Measurements from ENCODE around the gene SMG6.
A peak's percentile ranks its signal among the peaks of the same experiment; 100 is the strongest.

Gene SMG6

GRCh38 chr17:2015314-2015713 lies 288.3 kb downstream of the SMG6 start:
- TF ChIP-seq TEAD4 (IDR thresholded peaks at IDR 0.05) = no peak
- TF ChIP-seq MAX (IDR thresholded peaks at IDR 0.05) = no peak
- TF ChIP-seq ZBTB7A (IDR thresholded peaks at IDR 0.05; ENCODE audit: low read depth) = no peak
- TF ChIP-seq, protein P1, sequence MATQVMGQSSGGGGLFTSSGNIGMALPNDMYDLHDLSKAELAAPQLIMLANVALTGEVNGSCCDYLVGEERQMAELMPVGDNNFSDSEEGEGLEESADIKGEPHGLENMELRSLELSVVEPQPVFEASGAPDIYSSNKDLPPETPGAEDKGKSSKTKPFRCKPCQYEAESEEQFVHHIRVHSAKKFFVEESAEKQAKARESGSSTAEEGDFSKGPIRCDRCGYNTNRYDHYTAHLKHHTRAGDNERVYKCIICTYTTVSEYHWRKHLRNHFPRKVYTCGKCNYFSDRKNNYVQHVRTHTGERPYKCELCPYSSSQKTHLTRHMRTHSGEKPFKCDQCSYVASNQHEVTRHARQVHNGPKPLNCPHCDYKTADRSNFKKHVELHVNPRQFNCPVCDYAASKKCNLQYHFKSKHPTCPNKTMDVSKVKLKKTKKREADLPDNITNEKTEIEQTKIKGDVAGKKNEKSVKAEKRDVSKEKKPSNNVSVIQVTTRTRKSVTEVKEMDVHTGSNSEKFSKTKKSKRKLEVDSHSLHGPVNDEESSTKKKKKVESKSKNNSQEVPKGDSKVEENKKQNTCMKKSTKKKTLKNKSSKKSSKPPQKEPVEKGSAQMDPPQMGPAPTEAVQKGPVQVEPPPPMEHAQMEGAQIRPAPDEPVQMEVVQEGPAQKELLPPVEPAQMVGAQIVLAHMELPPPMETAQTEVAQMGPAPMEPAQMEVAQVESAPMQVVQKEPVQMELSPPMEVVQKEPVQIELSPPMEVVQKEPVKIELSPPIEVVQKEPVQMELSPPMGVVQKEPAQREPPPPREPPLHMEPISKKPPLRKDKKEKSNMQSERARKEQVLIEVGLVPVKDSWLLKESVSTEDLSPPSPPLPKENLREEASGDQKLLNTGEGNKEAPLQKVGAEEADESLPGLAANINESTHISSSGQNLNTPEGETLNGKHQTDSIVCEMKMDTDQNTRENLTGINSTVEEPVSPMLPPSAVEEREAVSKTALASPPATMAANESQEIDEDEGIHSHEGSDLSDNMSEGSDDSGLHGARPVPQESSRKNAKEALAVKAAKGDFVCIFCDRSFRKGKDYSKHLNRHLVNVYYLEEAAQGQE (IDR thresholded peaks at IDR 0.05; ENCODE audit: low read depth) = no peak
- no peak for TF ChIP-seq CEBPB (IDR thresholded peaks at IDR 0.05)
- TF ChIP-seq EGR1 (IDR thresholded peaks at IDR 0.05) = no peak
- no peak for TF ChIP-seq TCF12 (IDR thresholded peaks at IDR 0.05; ENCODE audit: low read depth)
- TF ChIP-seq, protein P2, sequence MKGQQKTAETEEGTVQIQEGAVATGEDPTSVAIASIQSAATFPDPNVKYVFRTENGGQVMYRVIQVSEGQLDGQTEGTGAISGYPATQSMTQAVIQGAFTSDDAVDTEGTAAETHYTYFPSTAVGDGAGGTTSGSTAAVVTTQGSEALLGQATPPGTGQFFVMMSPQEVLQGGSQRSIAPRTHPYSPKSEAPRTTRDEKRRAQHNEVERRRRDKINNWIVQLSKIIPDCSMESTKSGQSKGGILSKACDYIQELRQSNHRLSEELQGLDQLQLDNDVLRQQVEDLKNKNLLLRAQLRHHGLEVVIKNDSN (IDR thresholded peaks at IDR 0.05) = no peak
- TF ChIP-seq TAF1 (IDR thresholded peaks at IDR 0.05; ENCODE audit: low read depth) = no peak
- no peak for TF ChIP-seq EP300 (IDR thresholded peaks at IDR 0.05; ENCODE audit: borderline replicate concordance)
- TF ChIP-seq YY1 (IDR thresholded peaks at IDR 0.05; ENCODE audit: low read depth) = no peak
- TF ChIP-seq FOXM1 (IDR thresholded peaks at IDR 0.05; ENCODE audit: borderline replicate concordance, low read depth) = no peak
- TF ChIP-seq NFIC (IDR thresholded peaks at IDR 0.05) = no peak
- no peak for TF ChIP-seq CREB1 (IDR thresholded peaks at IDR 0.05; ENCODE audit: low read depth)
- TF ChIP-seq RAD21 (IDR thresholded peaks at IDR 0.05; ENCODE audit: low read depth) = no peak

DNA sequence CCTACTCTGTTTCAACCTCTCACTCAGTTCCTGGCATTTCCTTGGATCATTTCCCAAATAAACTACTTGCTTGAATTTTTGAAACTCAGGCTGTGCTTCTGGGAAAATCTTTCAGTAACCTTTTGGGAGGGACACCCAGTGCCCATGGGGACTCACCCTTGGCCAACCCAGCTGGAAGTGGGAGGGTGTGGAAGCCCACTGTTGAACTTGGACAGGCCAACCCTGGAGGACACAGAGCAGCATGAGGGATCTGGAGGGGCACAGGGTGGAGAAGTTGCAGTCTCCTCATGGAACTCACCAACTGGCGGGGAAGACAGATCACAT lies 289.6 kb downstream of the SMG6 start:
- no peak for TF ChIP-seq NFIC (IDR thresholded peaks at IDR 0.05)
- TF ChIP-seq TCF12 (IDR thresholded peaks at IDR 0.05; ENCODE audit: low read depth) = no peak
- TF ChIP-seq, protein P2 (IDR thresholded peaks at IDR 0.05) = no peak
- TF ChIP-seq ZBTB7A (IDR thresholded peaks at IDR 0.05; ENCODE audit: low read depth) = no peak
- no peak for TF ChIP-seq CEBPB (IDR thresholded peaks at IDR 0.05)
- TF ChIP-seq EGR1 (IDR thresholded peaks at IDR 0.05) = no peak
- no peak for TF ChIP-seq MAX (IDR thresholded peaks at IDR 0.05)

DNA sequence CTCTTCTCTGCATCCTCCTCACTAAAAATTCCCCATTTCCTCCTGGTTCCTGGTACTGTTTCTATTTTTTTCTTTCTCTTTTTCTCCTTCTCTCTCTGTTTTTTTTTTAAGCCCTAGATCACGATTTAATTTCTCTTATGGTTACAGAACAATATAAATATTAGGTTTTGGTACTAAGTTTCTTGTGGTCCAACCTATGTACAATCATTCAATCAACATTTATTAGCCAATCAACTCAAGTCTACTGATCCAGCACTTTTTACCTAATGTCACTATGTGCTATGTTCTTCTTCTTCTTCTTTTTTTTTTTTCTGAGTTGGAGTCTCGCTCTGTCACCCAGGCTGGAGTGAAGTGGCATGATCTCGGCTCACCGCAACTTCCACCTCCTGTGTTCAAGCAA lies 291.1 kb downstream of the SMG6 start:
- TF ChIP-seq YY1 (IDR thresholded peaks at IDR 0.05; ENCODE audit: low read depth) (no peak), MAX (IDR thresholded peaks at IDR 0.05) (no peak), TAF1 (IDR thresholded peaks at IDR 0.05; ENCODE audit: low read depth) (no peak), CEBPB (IDR thresholded peaks at IDR 0.05) (no peak), EP300 (IDR thresholded peaks at IDR 0.05; ENCODE audit: borderline replicate concordance) (no peak), FOXM1 (IDR thresholded peaks at IDR 0.05; ENCODE audit: borderline replicate concordance, low read depth) (no peak), TCF12 (IDR thresholded peaks at IDR 0.05; ENCODE audit: low read depth) (no peak), TEAD4 (IDR thresholded peaks at IDR 0.05) (no peak), ZBTB7A (IDR thresholded peaks at IDR 0.05; ENCODE audit: low read depth) (no peak), RAD21 (IDR thresholded peaks at IDR 0.05; ENCODE audit: low read depth) (no peak), CREB1 (IDR thresholded peaks at IDR 0.05; ENCODE audit: low read depth) (no peak), NFIC (IDR thresholded peaks at IDR 0.05) (no peak), EGR1 (IDR thresholded peaks at IDR 0.05) (no peak)
- TF ChIP-seq, protein P2 (IDR thresholded peaks at IDR 0.05) = no peak
- TF ChIP-seq, protein P1 (IDR thresholded peaks at IDR 0.05; ENCODE audit: low read depth) = no peak

DNA sequence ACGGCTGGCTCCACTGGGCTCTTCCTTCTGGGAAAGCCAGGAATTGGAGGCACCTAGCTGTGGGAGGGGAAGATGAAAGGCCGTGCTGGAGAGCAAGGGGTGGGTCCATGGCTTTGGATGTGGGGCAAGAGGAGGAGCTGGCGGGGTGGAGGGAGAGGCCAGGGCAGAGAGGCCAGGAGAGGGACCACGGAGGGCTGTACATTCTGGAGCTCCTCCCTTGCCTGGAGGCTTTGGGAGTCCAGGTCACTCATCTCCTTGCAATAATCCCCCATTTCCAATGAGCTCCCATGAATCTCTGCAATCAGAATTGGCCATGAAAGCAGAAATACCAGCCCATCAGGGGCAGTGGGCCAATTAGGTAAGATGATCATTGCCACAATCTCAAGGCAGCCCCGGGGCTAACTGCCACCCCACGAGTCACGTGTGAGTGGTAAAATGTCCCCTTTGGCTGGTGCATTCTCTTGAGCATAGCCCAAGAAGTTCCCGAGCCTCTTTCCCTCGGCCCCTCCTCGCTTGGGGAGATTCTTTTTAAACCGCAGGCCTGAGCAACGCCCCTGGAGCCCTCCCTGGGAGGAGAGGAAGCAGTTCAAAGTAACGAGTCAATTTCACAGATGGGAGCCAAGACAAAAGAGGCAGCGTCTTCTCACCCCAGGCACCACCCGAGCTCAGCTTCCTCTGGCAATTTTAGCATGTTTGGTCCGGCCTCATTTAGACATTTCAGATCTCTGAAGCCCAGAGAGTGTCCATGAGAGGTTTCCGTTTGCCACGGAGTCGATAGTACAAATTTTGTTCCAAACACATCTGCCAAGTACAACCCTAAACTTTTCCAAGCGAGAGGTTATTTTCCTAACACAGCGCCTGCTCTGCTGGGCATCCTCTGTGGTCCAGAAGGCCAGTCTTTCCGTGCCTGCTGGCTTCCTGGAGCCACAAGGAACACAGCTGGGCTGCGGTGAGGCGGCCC lies 291.9 kb downstream of the SMG6 start:
- TF ChIP-seq NFIC (IDR thresholded peaks at IDR 0.05) = peak; percentile 97
- TF ChIP-seq TEAD4 (IDR thresholded peaks at IDR 0.05) = 0 out of 2 replicates have a peak, but pooled peaks have one; percentile 30
- TF ChIP-seq CEBPB (IDR thresholded peaks at IDR 0.05) = peak; percentile 22; the same call in 1 of the 2 replicates
- no peak for TF ChIP-seq TCF12 (IDR thresholded peaks at IDR 0.05; ENCODE audit: low read depth)
- TF ChIP-seq FOXM1 (IDR thresholded peaks at IDR 0.05; ENCODE audit: borderline replicate concordance, low read depth) = no peak
- no peak for TF ChIP-seq YY1 (IDR thresholded peaks at IDR 0.05; ENCODE audit: low read depth)
- no peak for TF ChIP-seq TAF1 (IDR thresholded peaks at IDR 0.05; ENCODE audit: low read depth)
- peak; percentile 27; the same call in 1 of the 2 replicates for TF ChIP-seq EP300 (IDR thresholded peaks at IDR 0.05; ENCODE audit: borderline replicate concordance)
- TF ChIP-seq RAD21 (IDR thresholded peaks at IDR 0.05; ENCODE audit: low read depth) = no peak
- TF ChIP-seq, protein P1 (IDR thresholded peaks at IDR 0.05; ENCODE audit: low read depth) = no peak
- TF ChIP-seq EGR1 (IDR thresholded peaks at IDR 0.05) = no peak
- no peak for TF ChIP-seq ZBTB7A (IDR thresholded peaks at IDR 0.05; ENCODE audit: low read depth)
- no peak for TF ChIP-seq CREB1 (IDR thresholded peaks at IDR 0.05; ENCODE audit: low read depth)
- TF ChIP-seq, protein P2 (IDR thresholded peaks at IDR 0.05) = peak; percentile 84
- peak; percentile 47; the same call in 1 of the 2 replicates for TF ChIP-seq MAX (IDR thresholded peaks at IDR 0.05)

Data from Ishikawa (cell line).